ENCODE results near the gene A2M.

The A2M gene

DNA sequence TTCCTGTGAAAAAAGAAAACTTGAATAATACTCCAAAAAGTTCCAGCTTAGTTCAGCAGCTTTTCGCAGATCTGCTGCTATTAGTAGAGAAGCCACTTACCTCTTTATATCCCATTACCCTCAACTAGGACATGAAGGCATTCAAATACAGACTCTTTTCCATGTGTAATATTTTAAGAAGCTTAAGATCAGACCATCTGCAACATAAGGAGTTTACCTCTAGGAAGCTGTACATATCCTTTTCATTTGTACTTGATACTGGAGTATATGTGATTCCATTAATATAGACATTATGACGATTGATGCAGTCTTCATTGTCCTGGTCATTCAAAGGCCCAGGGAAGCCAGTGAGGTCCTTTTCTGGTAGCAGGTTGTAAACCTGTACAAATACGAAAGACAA lies 20.4 kb downstream of the A2M start:
- Histone ChIP-seq H3K36me3 (ENCODE audit: control insufficient read depth, insufficient read depth, low read length) (no peaks in the 10 kb centered on the region), H3K4me1 (ENCODE audit: control insufficient read depth, insufficient read depth, low read length) (peaks cover 5% of the 10 kb centered on the region; the same call in 1 of the 2 replicates), H3K9me3 (ENCODE audit: control insufficient read depth, insufficient read depth, low read depth, low read length) (no peaks in the 10 kb centered on the region), H3K4me3 (ENCODE audit: low read depth, low read length) (no peak overlapping the region), H3K9ac (ENCODE audit: low read length) (no peak overlapping the region), H3K27ac (ENCODE audit: low read depth, low read length) (no peak overlapping the region), H3K27me3 (ENCODE audit: control insufficient read depth, insufficient read depth, low read length) (no peaks in the 10 kb centered on the region)

DNA sequence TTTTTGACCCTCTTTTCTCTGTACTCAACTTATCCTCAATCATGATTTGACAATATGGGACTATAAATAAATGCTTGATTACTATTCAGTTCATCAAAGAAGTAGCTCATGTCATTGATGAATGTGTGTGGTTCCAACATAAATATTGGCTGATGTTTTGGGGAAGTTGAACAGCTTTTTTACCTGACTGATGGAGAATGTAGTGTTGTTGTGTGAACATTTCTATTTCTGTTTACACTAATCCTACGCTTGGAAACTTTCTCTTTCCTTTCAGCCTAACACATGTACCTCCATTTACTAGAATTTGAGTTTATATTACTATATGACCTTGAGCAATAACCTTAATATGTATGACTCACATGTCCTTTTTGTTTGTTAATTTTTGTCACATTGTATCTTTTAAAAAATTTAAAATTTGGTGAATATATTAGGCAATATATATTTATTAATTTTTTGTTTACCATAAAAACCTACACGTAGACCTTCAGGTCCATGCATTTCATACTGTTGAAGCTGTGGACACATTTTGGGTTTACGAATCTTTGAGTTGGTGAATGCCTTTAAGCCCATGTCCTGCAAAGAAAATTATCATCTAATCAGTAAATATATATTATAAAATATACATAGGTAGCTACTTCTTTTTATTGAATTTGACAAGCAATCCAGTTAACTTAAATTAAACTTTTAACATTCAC lies 21.1 kb downstream of the A2M start:
- H3K36me3 ChIP-seq (ENCODE audit: control insufficient read depth, insufficient read depth, low read length) = no peaks in the 10 kb centered on the region
- H3K27ac ChIP-seq (ENCODE audit: low read depth, low read length) = no peak overlapping the region
- H3K9ac ChIP-seq (ENCODE audit: low read length) = no peak overlapping the region

DNA sequence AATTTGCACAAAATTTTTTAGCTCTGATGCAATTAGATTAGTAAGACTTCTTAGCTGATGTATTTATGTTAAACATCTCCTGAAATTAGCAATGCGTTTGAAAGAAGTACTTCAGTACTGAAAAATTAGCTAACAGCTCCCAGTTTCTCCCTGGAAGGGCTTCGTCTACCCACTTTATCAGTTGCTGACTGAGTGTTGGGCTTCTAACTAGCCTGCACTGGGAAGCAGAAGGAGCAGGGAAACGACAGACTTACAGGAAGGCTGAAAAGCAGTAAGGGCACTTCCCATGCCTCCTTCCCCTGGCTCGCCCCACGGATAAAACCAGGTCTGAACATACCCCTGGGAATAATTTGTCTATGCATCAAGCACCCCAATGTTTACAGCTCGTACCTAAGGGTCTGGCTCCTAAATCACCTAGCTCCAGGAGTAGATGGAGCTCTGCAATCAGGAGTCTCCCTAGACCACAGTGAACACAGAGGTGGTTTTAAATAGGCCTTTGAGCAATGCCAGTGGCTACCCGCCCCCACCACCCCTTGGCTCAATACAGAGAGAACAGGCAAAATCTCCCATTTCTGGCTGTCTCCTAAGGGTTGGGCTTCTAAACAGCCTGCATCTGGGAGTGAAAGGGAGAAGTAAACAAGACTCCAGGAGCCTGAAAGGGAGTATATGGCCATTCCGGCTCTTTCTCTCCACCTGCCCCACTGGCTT lies 23.7 kb downstream of the A2M start:
- H3K9ac ChIP-seq (ENCODE audit: low read length) = no peak overlapping the region
- no peaks in the 10 kb centered on the region for H3K27me3 ChIP-seq (ENCODE audit: control insufficient read depth, insufficient read depth, low read length)

More for the DNA sequence above, 21.1 kb downstream of the A2M start:
- H3K27me3 ChIP-seq (ENCODE audit: control insufficient read depth, insufficient read depth, low read length) = no peaks in the 10 kb centered on the region
- H3K4me1 ChIP-seq (ENCODE audit: control insufficient read depth, insufficient read depth, low read length) = peaks cover 5% of the 10 kb centered on the region; the same call in 1 of the 2 replicates
- H3K4me3 ChIP-seq (ENCODE audit: low read depth, low read length) = no peak overlapping the region
- H3K9me3 ChIP-seq (ENCODE audit: control insufficient read depth, insufficient read depth, low read depth, low read length) = no peaks in the 10 kb centered on the region

DNA sequence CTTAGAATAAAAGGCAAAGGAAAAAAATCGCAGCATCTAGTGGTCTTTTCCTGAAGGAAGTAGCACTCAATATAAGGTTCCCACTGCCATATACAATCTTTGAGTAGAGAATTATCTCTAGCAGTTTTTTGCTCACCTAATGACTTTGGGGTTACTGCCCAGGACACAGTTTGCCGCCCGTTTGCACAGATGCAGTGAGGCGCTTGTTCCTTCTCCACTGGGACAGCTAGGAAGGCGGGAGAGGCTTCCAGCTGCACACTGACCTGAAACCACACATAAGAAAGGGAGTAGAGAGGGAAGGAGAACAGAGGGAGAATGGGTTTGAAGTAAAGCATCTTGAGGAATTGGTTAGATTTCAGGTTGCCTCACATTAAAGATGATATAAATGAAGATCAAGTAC lies 25.5 kb downstream of the A2M start:
- H3K4me1 ChIP-seq (ENCODE audit: control insufficient read depth, insufficient read depth, low read length) = peaks cover 5% of the 10 kb centered on the region; the same call in 1 of the 2 replicates
- no peaks in the 10 kb centered on the region for H3K9me3 ChIP-seq (ENCODE audit: control insufficient read depth, insufficient read depth, low read depth, low read length)
- H3K27ac ChIP-seq (ENCODE audit: low read depth, low read length) = no peak overlapping the region
- no peak overlapping the region for H3K4me3 ChIP-seq (ENCODE audit: low read depth, low read length)
- H3K9ac ChIP-seq (ENCODE audit: low read length) = no peak overlapping the region
- H3K36me3 ChIP-seq (ENCODE audit: control insufficient read depth, insufficient read depth, low read length) = no peaks in the 10 kb centered on the region
- no peaks in the 10 kb centered on the region for H3K27me3 ChIP-seq (ENCODE audit: control insufficient read depth, insufficient read depth, low read length)

More for the DNA sequence above, 23.7 kb downstream of the A2M start:
- no peaks in the 10 kb centered on the region for H3K9me3 ChIP-seq (ENCODE audit: control insufficient read depth, insufficient read depth, low read depth, low read length)
- H3K4me1 ChIP-seq (ENCODE audit: control insufficient read depth, insufficient read depth, low read length) = peaks cover 5% of the 10 kb centered on the region; the same call in 1 of the 2 replicates
- H3K27ac ChIP-seq (ENCODE audit: low read depth, low read length) = no peak overlapping the region
- H3K36me3 ChIP-seq (ENCODE audit: control insufficient read depth, insufficient read depth, low read length) = no peaks in the 10 kb centered on the region
- no peak overlapping the region for H3K4me3 ChIP-seq (ENCODE audit: low read depth, low read length)

DNA sequence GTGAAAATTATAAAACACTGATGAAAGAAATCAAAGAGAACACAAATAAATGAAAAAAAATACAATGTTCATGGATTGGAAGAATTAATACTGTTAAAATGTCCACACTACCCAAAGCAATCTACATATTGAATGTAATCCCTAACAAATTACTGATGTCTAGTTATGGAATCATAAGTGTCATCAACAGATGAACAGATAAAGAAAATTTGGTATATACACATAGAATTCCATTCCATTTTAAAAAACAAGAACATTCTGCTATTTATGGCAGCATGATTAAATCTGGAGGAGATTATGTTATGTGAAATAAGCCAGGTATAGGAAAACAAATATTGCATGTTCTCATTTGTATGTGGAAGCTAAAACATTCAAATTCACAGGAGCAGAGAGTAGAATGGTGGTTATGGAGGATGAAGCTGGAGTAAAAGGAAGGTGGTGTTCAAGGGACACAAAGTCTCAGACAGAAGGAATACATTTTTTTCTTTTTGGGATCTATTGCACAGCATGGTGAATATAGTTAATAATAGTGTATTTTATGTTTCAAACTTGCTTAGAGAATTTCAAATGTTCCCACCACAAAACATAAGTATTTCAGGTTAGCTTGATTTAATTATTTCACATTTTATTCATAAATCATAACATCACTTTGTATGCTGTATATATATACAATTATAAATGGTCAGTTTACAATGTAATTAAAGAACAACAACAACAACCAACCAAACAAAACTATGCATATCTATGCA lies 28.5 kb downstream of the A2M start:
- no peaks in the 10 kb centered on the region for H3K27me3 ChIP-seq (ENCODE audit: control insufficient read depth, insufficient read depth, low read length)
- H3K9me3 ChIP-seq (ENCODE audit: control insufficient read depth, insufficient read depth, low read depth, low read length) = peaks cover 11% of the 10 kb centered on the region
- no peak overlapping the region for H3K4me3 ChIP-seq (ENCODE audit: low read depth, low read length)
- peaks cover 4% of the 10 kb centered on the region; the same call in 1 of the 2 replicates for H3K4me1 ChIP-seq (ENCODE audit: control insufficient read depth, insufficient read depth, low read length)
- no peak overlapping the region for H3K27ac ChIP-seq (ENCODE audit: low read depth, low read length)
- no peaks in the 10 kb centered on the region for H3K36me3 ChIP-seq (ENCODE audit: control insufficient read depth, insufficient read depth, low read length)
- no peak overlapping the region for H3K9ac ChIP-seq (ENCODE audit: low read length)

DNA sequence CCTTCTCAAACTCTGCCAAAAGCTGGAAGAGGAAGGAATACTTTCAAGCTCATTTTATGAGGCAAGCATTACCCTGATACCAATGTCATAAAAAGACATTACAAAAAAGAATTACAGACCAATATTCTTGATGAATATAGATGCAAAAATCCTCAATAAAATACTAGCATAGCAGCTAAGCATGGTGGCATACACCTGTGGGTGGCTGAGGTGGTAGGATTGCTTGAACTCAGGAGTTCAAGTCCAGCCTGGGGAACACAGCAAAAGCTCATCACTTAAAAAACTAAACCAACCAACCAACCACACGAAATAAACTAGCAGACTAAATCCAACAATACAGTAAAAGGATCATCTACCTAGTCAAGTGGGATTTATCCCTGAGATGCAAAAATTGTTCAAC lies 29.6 kb downstream of the A2M start:
- Histone ChIP-seq H3K4me3 (ENCODE audit: low read depth, low read length) (no peak overlapping the region), H3K9ac (ENCODE audit: low read length) (no peak overlapping the region), H3K27me3 (ENCODE audit: control insufficient read depth, insufficient read depth, low read length) (no peaks in the 10 kb centered on the region), H3K9me3 (ENCODE audit: control insufficient read depth, insufficient read depth, low read depth, low read length) (peaks cover 17% of the 10 kb centered on the region), H3K27ac (ENCODE audit: low read depth, low read length) (no peak overlapping the region), H3K36me3 (ENCODE audit: control insufficient read depth, insufficient read depth, low read length) (no peaks in the 10 kb centered on the region), H3K4me1 (ENCODE audit: control insufficient read depth, insufficient read depth, low read length) (no peaks in the 10 kb centered on the region)

DNA sequence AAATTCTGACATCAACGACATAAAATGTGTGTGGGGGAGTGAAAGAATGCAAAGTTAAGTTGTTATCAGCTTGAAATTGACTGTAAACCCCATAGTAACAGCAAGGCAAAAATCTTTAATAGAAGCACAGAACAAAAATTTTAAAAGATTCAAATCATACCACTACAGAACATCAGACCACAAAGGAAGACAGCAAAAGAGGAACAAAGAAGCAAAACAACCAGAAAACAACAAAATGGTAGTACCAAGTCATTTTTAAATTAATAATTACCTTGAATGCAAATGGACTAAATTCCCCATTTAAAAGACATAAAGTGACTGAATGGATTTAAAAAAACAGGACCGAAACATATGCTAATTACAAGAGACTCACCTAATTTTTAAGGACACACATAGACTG lies 31.3 kb downstream of the A2M start:
- H3K9me3 ChIP-seq (ENCODE audit: control insufficient read depth, insufficient read depth, low read depth, low read length) = peaks cover 17% of the 10 kb centered on the region
- no peak overlapping the region for H3K9ac ChIP-seq (ENCODE audit: low read length)
- no peaks in the 10 kb centered on the region for H3K36me3 ChIP-seq (ENCODE audit: control insufficient read depth, insufficient read depth, low read length)
- H3K27me3 ChIP-seq (ENCODE audit: control insufficient read depth, insufficient read depth, low read length) = no peaks in the 10 kb centered on the region
- no peak overlapping the region for H3K27ac ChIP-seq (ENCODE audit: low read depth, low read length)
- no peaks in the 10 kb centered on the region for H3K4me1 ChIP-seq (ENCODE audit: control insufficient read depth, insufficient read depth, low read length)
- H3K4me3 ChIP-seq (ENCODE audit: low read depth, low read length) = no peak overlapping the region

DNA sequence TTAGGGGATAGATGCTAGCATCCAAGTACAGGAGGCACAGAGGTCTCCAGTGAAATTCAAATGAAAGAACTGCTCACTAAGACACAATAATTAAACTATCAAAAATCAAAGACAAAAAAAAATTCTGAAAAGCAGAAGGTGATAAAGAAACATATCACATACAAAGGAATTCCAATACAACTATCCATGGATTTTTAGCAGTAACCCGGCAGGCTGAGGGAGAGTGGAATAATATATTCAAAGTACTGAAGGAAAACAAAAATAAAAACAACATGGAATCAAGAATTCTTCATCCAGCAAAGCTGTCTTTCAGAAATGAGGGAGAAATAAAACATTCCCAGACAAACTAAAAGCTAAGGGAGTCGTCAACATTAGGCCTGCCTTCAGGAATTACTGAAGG lies 31.9 kb downstream of the A2M start:
- Histone ChIP-seq H3K4me1 (ENCODE audit: control insufficient read depth, insufficient read depth, low read length) (no peaks in the 10 kb centered on the region), H3K4me3 (ENCODE audit: low read depth, low read length) (no peak overlapping the region), H3K36me3 (ENCODE audit: control insufficient read depth, insufficient read depth, low read length) (no peaks in the 10 kb centered on the region), H3K9me3 (ENCODE audit: control insufficient read depth, insufficient read depth, low read depth, low read length) (peaks cover 17% of the 10 kb centered on the region), H3K27me3 (ENCODE audit: control insufficient read depth, insufficient read depth, low read length) (no peaks in the 10 kb centered on the region), H3K9ac (ENCODE audit: low read length) (no peak overlapping the region), H3K27ac (ENCODE audit: low read depth, low read length) (no peak overlapping the region)

DNA sequence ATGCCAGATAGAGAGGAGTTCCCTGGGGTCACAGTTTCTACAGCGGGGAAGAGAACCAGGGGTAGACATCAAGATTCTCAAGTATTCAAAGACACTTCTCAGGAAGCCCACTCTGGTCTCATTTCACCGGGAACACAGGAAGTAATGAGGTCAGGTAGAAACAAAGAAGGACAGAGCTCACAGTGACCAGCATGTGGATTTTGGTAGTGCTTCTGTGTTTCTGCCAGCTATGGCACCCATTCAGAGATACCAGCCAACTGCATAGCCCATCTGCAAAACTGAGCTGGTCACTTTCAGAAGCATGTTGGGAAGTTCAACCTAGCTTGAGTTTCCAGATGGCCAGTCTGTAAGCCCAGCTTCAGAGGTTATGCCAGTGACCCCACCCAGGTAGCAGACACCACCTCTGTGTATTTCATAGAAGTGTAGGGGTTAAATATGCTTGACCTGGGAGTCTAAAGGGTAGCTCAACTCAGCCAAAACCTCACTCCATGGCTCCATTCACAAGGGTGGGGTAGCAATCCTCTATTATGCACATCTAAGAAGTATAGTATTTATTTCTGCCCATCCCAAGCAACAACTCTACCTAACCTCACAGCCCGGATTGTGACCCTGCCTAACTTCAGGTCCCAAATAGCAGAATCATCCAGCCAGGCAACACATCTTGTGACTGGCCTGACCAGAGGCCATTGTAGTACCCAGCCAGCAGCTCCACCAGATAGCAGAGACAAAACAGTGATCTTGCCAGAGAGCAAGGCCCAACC lies 33.9 kb downstream of the A2M start:
- peaks cover 17% of the 10 kb centered on the region for H3K9me3 ChIP-seq (ENCODE audit: control insufficient read depth, insufficient read depth, low read depth, low read length)
- H3K27me3 ChIP-seq (ENCODE audit: control insufficient read depth, insufficient read depth, low read length) = no peaks in the 10 kb centered on the region
- no peak overlapping the region for H3K27ac ChIP-seq (ENCODE audit: low read depth, low read length)
- no peaks in the 10 kb centered on the region for H3K36me3 ChIP-seq (ENCODE audit: control insufficient read depth, insufficient read depth, low read length)
- no peak overlapping the region for H3K9ac ChIP-seq (ENCODE audit: low read length)
- no peak overlapping the region for H3K4me3 ChIP-seq (ENCODE audit: low read depth, low read length)
- no peaks in the 10 kb centered on the region for H3K4me1 ChIP-seq (ENCODE audit: control insufficient read depth, insufficient read depth, low read length)

DNA sequence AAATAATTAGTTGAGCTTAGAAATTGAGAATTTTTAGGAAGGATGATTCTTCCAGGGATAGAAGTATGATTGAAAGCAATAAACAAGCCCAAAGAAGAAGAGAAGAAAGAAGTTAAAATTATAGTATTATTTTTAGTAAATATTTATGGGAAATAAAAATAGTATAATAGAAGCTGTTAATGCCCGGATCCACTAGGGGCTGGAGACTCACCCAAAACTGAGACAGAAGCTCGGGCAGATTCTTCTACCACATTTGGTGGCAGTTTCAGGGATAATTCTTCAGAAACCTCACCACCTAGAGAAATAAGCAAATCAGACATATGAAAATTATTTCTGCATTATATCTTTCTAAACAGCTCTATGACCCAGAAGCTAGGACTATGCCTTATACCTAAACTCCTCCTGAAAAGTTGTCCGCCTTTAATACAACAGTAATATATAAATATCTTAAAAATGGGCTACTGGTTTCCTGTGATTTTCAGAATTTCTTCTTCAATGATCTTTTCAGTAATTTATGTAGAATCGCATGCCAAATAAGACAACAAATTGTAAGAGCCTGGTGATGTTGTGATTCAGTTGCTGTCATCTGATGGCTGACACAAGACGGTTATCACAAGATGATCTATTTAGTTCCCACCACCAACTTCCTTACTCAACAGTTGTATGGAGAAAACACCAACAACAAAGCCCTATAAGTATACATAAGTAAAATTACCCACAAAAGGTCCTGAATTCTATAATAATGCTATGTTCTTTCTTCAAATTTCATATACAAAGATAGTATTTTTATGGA lies 35.6 kb downstream of the A2M start:
- Histone ChIP-seq H3K36me3 (ENCODE audit: control insufficient read depth, insufficient read depth, low read length) (no peaks in the 10 kb centered on the region), H3K27me3 (ENCODE audit: control insufficient read depth, insufficient read depth, low read length) (no peaks in the 10 kb centered on the region), H3K9me3 (ENCODE audit: control insufficient read depth, insufficient read depth, low read depth, low read length) (peaks cover 17% of the 10 kb centered on the region), H3K4me1 (ENCODE audit: control insufficient read depth, insufficient read depth, low read length) (no peaks in the 10 kb centered on the region), H3K27ac (ENCODE audit: low read depth, low read length) (no peak overlapping the region), H3K9ac (ENCODE audit: low read length) (no peak overlapping the region), H3K4me3 (ENCODE audit: low read depth, low read length) (no peak overlapping the region)

Measured in HUES6 (cell line).